ENCODE measurements around the gene LAMTOR3.

The LAMTOR3 gene

DNA sequence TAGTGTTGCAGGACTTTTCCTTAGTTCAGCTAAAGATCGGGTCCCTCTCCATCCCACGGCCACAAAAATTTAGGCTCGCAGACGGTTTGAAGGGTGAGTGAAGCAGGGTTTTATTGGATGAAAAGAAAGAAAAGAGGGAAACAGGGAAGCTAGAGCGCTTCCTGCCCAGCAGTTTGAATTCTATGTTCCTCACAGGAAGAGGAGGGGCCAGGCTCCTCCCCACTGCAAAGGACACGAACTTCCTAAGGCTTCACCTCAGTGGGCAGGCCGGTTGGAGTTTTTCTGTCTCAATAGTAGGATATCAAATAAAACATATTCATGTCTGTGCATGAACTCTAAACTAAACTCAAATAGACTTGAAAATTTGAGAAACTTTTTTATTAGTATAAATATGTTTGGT lies 50.2 kb downstream of the LAMTOR3 start:
- TF ChIP-seq CTCF (IDR thresholded peaks at IDR 0.05; ENCODE audit: borderline replicate concordance, control extremely low read depth, extremely low read depth, insufficient read depth, missing control alignments), result no peak
- in situ Hi-C loops (cut with MboI; ENCODE audit: low sequenced_read_pairs, unreplicated experiment), result no loop called here
- DNase-seq (ENCODE audit: low spot score), result no peak

- DNase-seq (ENCODE audit: low spot score), result no peak
- in situ Hi-C loops (cut with MboI; ENCODE audit: low sequenced_read_pairs, unreplicated experiment), result no loop called here
- no peak for TF ChIP-seq CTCF (IDR thresholded peaks at IDR 0.05; ENCODE audit: borderline replicate concordance, control extremely low read depth, extremely low read depth, insufficient read depth, missing control alignments)
Observed at GRCh38 chr4:99843413-99843812, 50.8 kb downstream of the LAMTOR3 start.

GRCh38 chr4:99841129-99841528 lies 53.1 kb downstream of the LAMTOR3 start:
- no peak for TF ChIP-seq CTCF (IDR thresholded peaks at IDR 0.05; ENCODE audit: borderline replicate concordance, control extremely low read depth, extremely low read depth, insufficient read depth, missing control alignments)
- in situ Hi-C loops (cut with MboI; ENCODE audit: low sequenced_read_pairs, unreplicated experiment), result no loop called here
- DNase-seq (ENCODE audit: low spot score), result no peak

DNA sequence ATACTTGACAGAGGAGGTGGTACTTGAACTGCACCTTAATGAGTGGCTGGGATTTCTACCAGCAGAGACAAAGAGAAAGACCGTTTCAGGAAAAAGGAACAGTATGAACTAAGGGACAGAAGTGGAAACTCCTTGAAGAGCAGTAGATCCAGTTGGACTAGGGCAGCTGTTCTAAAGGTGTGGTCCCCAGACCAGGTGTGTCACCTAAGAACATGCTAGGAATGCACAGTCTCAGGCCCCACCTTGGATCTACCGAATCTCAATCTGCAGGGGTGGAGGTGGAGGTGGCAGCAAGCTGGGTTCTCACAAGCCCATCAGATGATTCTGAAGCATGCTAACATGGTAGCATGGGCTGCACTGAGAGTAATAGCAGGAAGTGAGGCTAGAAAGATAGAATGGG lies 55.3 kb downstream of the LAMTOR3 start:
- no peak for DNase-seq (ENCODE audit: low spot score)
- TF ChIP-seq CTCF (IDR thresholded peaks at IDR 0.05; ENCODE audit: borderline replicate concordance, control extremely low read depth, extremely low read depth, insufficient read depth, missing control alignments), result no peak
- in situ Hi-C loops (cut with MboI; ENCODE audit: low sequenced_read_pairs, unreplicated experiment), result no loop called here

DNA sequence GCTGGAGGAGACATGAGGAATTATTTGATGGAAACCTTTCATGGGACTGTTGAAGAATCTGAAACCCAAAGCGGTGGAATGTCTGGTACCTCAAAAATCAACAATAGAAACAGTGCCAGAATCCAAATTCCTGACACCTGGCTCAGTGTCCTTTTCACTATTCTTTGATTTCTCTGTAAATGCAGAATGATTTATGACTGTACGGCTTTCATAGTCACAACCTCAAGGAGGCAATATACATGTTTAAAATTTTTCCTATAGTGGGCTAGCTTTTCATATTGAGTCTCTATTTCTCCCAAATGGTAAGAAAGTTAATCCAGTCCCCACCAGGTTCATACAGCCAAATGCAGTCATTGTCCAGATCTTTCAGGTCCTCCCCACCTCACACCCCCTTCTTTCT lies 58.3 kb downstream of the LAMTOR3 start:
- in situ Hi-C loops (cut with MboI; ENCODE audit: low sequenced_read_pairs, unreplicated experiment), result no loop called here
- DNase-seq (ENCODE audit: low spot score), result no peak
- TF ChIP-seq CTCF (IDR thresholded peaks at IDR 0.05; ENCODE audit: borderline replicate concordance, control extremely low read depth, extremely low read depth, insufficient read depth, missing control alignments), result no peak

GRCh38 chr4:99834569-99834968 lies 59.7 kb downstream of the LAMTOR3 start:
- in situ Hi-C loops (cut with MboI; ENCODE audit: low sequenced_read_pairs, unreplicated experiment), result no loop called here
- DNase-seq (ENCODE audit: low spot score), result no peak
- TF ChIP-seq CTCF (IDR thresholded peaks at IDR 0.05; ENCODE audit: borderline replicate concordance, control extremely low read depth, extremely low read depth, insufficient read depth, missing control alignments), result no peak

GRCh38 chr4:99833756-99834155 lies 60.5 kb downstream of the LAMTOR3 start:
- in situ Hi-C loops (cut with MboI; ENCODE audit: low sequenced_read_pairs, unreplicated experiment), result no loop called here
- TF ChIP-seq CTCF (IDR thresholded peaks at IDR 0.05; ENCODE audit: borderline replicate concordance, control extremely low read depth, extremely low read depth, insufficient read depth, missing control alignments), result no peak
- DNase-seq (ENCODE audit: low spot score), result no peak

Data from GM13976 (cell line).